H1 (cell line): ENCODE data around the gene CD53. TPM values are rescaled to one million over a fixed set of nuclear protein-coding genes. Genes with fewer than 3 reads are reported as not detected.

Source experiments
- BRCA1 ChIP-seq: IDR thresholded peaks from 2 replicates; pipeline ENCODE4 v1.6.1; 2012; ENCODE audit warnings: low read depth, low read length, improper control_type of control experiment
- CHD7 ChIP-seq: fragments of 300-600 bp; sonication (generic); IDR thresholded peaks from 2 replicates; pipeline ENCODE4 v1.7.1; 2012; ENCODE audit warnings: low read length, moderate library complexity, mild to moderate bottlenecking, inconsistent platforms; ENCODE audit not compliant: insufficient replicate concordance
- CREB1 ChIP-seq: IDR thresholded peaks from 2 replicates; pipeline ENCODE4 v1.6.1; 2012; ENCODE audit warnings: inconsistent platforms
- CTBP2 ChIP-seq: IDR thresholded peaks from 2 replicates; pipeline ENCODE4 v1.7.0; 2011; ENCODE audit warnings: borderline replicate concordance, mild to moderate bottlenecking, moderate library complexity, mixed read lengths, low read length; ENCODE audit not compliant: insufficient read depth, insufficient read length
- EGR1 ChIP-seq: IDR thresholded peaks from 2 replicates; pipeline ENCODE4 v1.6.1; 2011; ENCODE audit warnings: low read depth, low read length, borderline replicate concordance
- GABPA ChIP-seq: IDR thresholded peaks from 2 replicates; pipeline ENCODE4 v1.6.1; 2011; ENCODE audit warnings: mild to moderate bottlenecking, low read length, moderate library complexity, borderline replicate concordance; ENCODE audit not compliant: insufficient read depth
- MAFK ChIP-seq: IDR thresholded peaks from 2 replicates; pipeline ENCODE4 v1.6.1; 2012; ENCODE audit warnings: low read depth, mild to moderate bottlenecking, improper control_type of control experiment, low read length
- NANOG ChIP-seq: IDR thresholded peaks from 2 replicates; pipeline ENCODE4 v1.6.1; 2011; ENCODE audit warnings: low read length, low read depth, mild to moderate bottlenecking, inconsistent platforms; ENCODE audit not compliant: insufficient read depth, poor library complexity, severe bottlenecking
- POU5F1 ChIP-seq: IDR thresholded peaks from 2 replicates; pipeline ENCODE4 v1.6.1; 2011; ENCODE audit warnings: low read depth, mild to moderate bottlenecking, low read length, moderate library complexity
- SAP30 ChIP-seq: fragments of 300-600 bp; sonication (generic); IDR thresholded peaks from 2 replicates; pipeline ENCODE4 v1.7.1; 2012; ENCODE audit warnings: low read length, moderate library complexity, mild to moderate bottlenecking, inconsistent platforms; ENCODE audit not compliant: insufficient read depth, insufficient replicate concordance
- YY1 ChIP-seq: IDR thresholded peaks from 2 replicates; pipeline ENCODE4 v1.6.1; 2011; ENCODE audit warnings: low read depth, mild to moderate bottlenecking, low read length
- polyA plus RNA-seq, 7 experiments: library from polyadenylated mRNA; depleted of rRNA in 3 of 7; stranded (reverse) in 5 of 7; unstranded in 2 of 7; fragments of >200 nt in 5 of 7; fragments of 200-250 nt in 2 of 7; gene quantifications; 1 replicate in 5 of 7; 2 replicates in 1 of 7; 4 replicates in 1 of 7; pipeline versions ENCODE4 v1.2.1 to v1.2.3, GENCODE V29; 2011 to 2013; ENCODE audit warnings: missing spikeins in 2 of 7, mixed read lengths in 2 of 7
- total RNA-seq: library from RNA; stranded (reverse); fragmentation: NEBNext Ultra II Directional; extraction: Animal tissue kit (Norgen Biotek cat#: 25700); gene quantifications from 2 replicates; pipeline ENCODE4 v1.2.1, GENCODE V29; 2021

Gene CD53
- total and polyA plus RNA-seq, 2 of the 8 experiments (the other 6 are each of a cell fraction or from before 2014, with no cell fraction given): 0.56 to 1.0 TPM

DNA sequence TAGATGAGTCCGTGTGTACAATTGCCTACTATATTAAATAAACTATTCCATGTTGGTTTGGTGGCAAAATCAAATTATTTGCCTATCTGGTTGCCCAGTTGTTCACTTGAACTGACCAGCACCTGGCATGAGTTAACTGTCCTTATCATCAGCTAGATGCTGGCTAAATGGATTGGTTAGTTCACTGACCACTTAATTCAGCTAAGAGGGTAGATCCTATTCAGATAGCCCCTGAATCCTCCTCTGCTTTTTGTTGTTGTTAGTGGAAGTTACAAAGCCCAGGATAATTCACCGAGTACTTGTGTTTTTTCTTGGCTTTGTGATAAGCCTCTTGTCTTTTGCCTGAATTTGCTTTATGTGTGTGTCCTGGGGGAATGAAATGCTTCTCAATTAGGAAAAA, 22.8 kb upstream of the CD53 start (continued):
- TF ChIP-seq CHD7 (no peak), CTBP2 (no peak), CREB1 (no peak), YY1 (no peak), EGR1 (no peak), POU5F1 (no peak), MAFK (no peak), SAP30 (no peak), GABPA (no peak), BRCA1 (no peak), NANOG (no peak)
